D341Med (cell line): ENCODE measurements around the gene PARP15.
"Not testable (repeated sequence)": the region's sequence is repeated elsewhere in the genome, so short reads cannot be mapped to it uniquely, and the experiment has no call there.

Experiments used
- DNase-seq: peaks from one replicate; pipeline ENCODE4 v3.0.0; 2012; ENCODE audit warnings: low spot score

PARP15 gene

GRCh38 chr3:122619040-122619439 is 41.6 kb downstream of the PARP15 start:
- DNase-seq = no peak

GRCh38 chr3:122620399-122620798 is 42.9 kb downstream of the PARP15 start:
- DNase-seq = no peak

DNA sequence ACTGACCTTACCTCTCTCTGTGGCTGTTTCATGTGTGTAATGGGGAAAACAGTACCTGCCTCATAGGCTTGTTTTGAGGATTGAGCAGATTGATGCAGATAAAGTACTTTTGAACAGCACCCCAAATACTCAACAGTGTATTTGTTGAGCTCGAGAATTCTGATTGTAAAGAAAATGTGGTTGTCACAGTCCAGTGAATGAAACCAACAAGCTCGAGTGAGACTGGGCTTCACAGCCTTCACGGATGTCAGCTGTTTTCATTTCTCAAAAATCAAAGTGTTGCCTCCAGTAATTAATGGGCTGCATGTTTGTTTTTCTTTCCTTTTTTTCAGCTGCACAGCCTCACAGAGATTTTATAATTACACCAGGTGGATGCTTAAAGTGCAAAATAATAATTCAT is 43.7 kb downstream of the PARP15 start:
- no peak for DNase-seq

DNA sequence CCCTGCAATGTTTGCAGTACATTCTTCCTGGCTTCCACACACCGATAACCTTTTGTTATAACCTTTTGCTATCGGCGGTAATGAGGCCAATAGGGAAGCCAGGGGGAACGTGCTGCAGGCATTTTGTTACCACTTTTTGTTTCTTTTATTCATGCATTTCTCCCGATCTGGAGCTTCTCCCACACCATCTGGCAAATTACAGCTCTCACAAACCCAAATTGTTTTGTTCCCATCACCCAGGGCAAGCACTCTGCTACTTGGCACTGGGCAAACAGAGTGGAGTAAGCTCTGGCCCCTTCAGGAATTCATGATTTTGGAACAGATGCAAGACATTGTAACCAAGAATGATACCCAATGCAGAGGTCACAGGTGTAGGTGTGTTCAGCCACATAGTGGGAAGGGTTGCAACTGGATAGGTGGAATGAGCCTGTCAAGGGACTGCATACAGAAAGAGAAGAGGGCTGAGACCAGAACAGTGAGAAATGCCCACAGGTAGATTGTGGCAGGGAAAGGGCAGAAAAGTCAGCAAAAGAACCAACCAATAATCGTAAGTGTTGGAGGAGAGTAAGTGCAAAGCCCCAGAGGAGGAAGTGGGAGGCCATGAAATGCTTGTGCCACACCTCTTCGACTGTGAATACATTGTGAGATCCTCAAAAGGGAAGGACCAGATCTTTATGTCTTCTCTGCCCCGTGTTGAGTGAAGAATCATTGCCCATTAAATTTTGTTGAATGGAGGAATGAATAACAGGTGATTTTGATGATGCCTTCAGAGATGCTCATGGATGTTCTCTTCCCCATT is 45.8 kb downstream of the PARP15 start:
- DNase-seq = no peak

GRCh38 chr3:122626515-122627180 is 49.2 kb downstream of the PARP15 start:
- no peak for DNase-seq

GRCh38 chr3:122627301-122627700 is 49.9 kb downstream of the PARP15 start:
- DNase-seq = no peak

DNA sequence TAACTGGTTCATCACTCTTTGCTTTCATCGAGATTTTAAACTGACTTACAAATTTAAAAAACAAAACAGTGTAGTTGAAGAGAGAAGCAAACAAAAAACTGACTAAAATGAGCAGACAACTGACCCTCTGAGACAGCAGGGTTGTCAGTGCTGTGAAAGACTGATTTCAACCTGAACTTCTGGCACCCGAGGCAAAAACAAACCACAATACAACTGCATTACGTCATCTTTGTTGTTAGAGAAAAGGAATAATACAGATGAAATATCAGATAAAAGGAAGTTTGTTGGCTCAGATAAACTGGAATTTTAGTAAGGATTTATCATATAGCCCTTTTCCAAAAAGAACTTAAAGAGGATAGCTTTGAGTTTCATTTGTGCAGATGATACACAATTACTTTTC is 51.1 kb downstream of the PARP15 start:
- no peak for DNase-seq

DNA sequence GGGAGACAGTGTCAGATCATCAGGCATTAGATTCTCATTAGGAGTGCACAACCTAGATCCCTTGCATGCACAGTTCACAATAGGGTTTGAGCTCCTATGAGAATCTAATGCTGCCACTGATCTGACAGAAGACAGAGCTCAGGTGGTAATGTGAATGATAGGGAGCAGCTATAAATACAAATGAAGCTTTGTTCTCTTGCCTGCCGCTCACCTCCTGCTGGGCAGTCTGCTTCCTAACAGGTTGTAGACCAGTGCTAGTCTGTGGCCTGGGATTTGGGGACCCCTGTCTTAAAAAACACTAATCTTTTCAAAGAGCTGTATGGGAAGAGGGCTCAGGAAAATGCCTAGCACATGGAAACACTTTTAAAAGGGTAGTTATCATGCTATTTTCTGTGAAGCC is 52.3 kb downstream of the PARP15 start:
- DNase-seq = no peak

DNA sequence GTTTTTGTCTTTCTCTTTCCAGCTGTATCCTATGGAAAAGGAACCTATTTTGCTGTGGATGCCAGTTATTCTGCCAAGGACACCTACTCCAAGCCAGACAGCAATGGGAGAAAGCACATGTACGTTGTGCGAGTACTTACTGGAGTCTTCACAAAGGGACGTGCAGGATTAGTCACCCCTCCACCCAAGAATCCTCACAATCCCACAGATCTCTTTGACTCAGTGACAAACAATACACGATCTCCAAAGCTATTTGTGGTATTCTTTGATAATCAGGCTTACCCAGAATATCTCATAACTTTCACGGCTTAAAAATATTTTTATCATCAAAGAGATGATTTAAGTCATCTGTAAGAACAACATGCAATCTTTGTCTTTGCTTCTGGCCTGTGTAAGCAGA is 58.3 kb downstream of the PARP15 start:
- no peak for DNase-seq

- DNase-seq = no peak
These were observed 59.2 kb downstream of the PARP15 start for GRCh38 chr3:122636697-122637096.

GRCh38 chr3:122640437-122640999 is 63.1 kb downstream of the PARP15 start:
- DNase-seq = no peak

GRCh38 chr3:122642935-122643334 is 65.5 kb downstream of the PARP15 start:
- no peak for DNase-seq

- no peak for DNase-seq
These were observed 68.9 kb downstream of the PARP15 start for GRCh38 chr3:122646146-122646988.

GRCh38 chr3:122651233-122651907 is 73.9 kb downstream of the PARP15 start:
- not testable (repeated sequence) for DNase-seq

- not testable (repeated sequence) for DNase-seq
These were observed 74.5 kb downstream of the PARP15 start for GRCh38 chr3:122651962-122652361.

- not testable (repeated sequence) for DNase-seq
These were observed 80.9 kb downstream of the PARP15 start for GRCh38 chr3:122658336-122658735.

GRCh38 chr3:122660297-122660974 is 83.0 kb downstream of the PARP15 start:
- DNase-seq = no peak

DNA sequence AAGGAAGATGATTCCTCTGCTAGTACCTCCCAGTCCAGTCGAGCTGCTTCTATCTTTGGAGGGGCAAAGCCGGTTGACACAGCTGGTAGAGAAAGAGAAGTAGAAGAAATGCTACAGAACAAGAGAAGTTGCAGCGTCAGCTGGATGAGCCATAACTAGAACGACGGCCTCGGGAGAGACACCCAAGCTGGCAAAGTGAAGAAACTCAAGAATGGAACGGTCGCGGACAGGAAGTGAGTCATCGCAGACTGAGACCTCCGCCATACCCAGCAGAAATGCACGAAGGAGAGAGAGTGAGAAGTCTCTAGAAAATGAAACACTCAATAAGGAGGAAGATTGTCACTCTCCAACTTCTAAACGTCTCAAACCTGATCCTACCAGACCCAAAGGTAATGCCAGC is 84.2 kb downstream of the PARP15 start:
- no peak for DNase-seq

- DNase-seq = no peak
These were observed 85.1 kb downstream of the PARP15 start for GRCh38 chr3:122662505-122662904.

DNA sequence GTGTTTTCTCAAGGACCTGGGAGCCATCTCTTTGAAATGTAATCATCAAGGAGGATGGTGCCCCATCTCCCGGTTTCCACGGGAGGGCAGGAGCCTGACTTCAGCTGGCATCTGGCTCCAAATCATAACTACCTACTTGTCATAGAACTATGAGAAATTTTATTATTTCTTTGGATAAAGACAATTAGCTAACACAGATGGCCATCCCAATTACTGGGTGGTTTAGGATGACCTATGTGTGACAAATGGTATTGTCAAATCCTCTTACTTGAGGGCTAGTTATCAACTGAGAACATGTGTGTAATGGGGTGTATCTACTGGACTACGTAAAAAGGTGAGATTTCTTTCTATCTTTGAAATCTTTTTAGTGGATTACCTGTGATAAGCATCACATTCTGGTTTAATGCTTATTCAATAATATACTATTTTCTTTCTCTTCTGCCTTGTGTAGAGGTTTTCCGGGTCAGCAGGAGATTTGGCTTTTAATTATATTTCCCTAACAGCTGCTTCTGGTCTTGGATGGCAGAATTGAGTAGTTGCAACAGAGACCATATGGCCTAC is 87.9 kb downstream of the PARP15 start:
- no peak for DNase-seq

DNA sequence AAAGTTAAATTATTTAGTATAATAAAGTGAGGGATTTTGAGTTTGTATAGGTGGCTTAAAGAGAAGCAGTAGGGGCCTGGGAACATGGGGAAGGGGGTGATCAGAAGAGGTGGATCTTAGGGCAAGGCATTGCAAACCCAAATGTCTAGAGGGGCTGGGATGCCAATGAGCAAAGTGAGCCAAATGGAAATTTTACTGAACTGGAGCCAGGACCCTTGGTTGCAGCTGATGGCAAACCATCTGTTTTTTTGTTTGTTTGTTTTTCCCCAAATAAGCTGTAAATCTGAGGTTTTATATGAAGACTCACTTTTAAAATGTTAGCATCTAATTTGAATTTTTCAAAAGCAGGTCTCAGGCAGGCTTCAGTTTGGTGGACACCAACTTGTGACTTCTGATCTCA is 88.4 kb downstream of the PARP15 start:
- DNase-seq = no peak
